HepG2 (cell line): ENCODE results near the gene ACSF3. TPM values are rescaled to one million over a fixed set of nuclear protein-coding genes. Genes with fewer than 3 reads are reported as not detected.
A peak's percentile ranks its signal among the peaks of the same experiment; 100 is the strongest.

Experiments used
- ATF7-NPFF ChIP-seq: sonication (generic); formaldehyde crosslinking; IDR thresholded peaks from 2 replicates; pipeline ENCODE4 v1.8.1; 2023; ENCODE audit warnings: mild to moderate bottlenecking, low read depth, missing genetic modification reagents, moderate library complexity
- BRD4 ChIP-seq: sonication (generic); formaldehyde crosslinking; IDR thresholded peaks from 2 replicates; pipeline ENCODE4 v1.4.0; 2020; ENCODE audit warnings: missing genetic modification reagents
- MEIS1 ChIP-seq: sonication (generic); formaldehyde crosslinking; IDR thresholded peaks from 2 replicates; pipeline ENCODE4 v1.9.0; 2021; ENCODE audit warnings: mild to moderate bottlenecking, missing genetic modification reagents, moderate library complexity, borderline replicate concordance
- ZNF543 ChIP-seq: sonication (generic); formaldehyde crosslinking; IDR thresholded peaks from 2 replicates; pipeline ENCODE4 v1.4.0; 2020; ENCODE audit warnings: mild to moderate bottlenecking, missing genetic modification reagents
- ZNF670 ChIP-seq: sonication (generic); formaldehyde crosslinking; IDR thresholded peaks from 2 replicates; pipeline ENCODE4 v1.8.0; 2022; ENCODE audit warnings: mild to moderate bottlenecking, missing genetic modification reagents, borderline replicate concordance
- ZNF768 ChIP-seq: sonication (generic); formaldehyde crosslinking; IDR thresholded peaks from 2 replicates; pipeline ENCODE4 v1.4.0; 2020; ENCODE audit warnings: missing genetic modification reagents
- ZSCAN9 ChIP-seq: IDR thresholded peaks from 2 replicates; pipeline ENCODE4 v1.6.1; 2016; ENCODE audit warnings: borderline replicate concordance
- polyA plus RNA-seq, 8 experiments: library from polyadenylated mRNA; depleted of rRNA in 3 of 8; stranded (reverse) in 7 of 8; unstranded in 1 of 8; fragments of >200 nt; fragmentation: Illumina TruSeq in 4 of 8; extraction: Trizol in 4 of 8; gene quantifications; 2 replicates each; pipeline versions ENCODE4 v1.2.1 to v1.2.3, GENCODE V29; 2011 to 2016; ENCODE audit warnings: low read depth in 4 of 8, missing spikeins in 1 of 8, mixed read lengths in 1 of 8; ENCODE audit not compliant: insufficient read depth in 1 of 8
- total RNA-seq, 5 experiments: library from RNA; depleted of rRNA; stranded (reverse); fragments of >200 nt; fragmentation: Illumina TruSeq; extraction: Trizol; gene quantifications; 2 replicates each; pipeline ENCODE4 v1.2.3, GENCODE V29; 2016; ENCODE audit warnings: low read depth in 1 of 5
- TF ChIP-seq, protein P1 (sequence below): sonication (generic); formaldehyde crosslinking; IDR thresholded peaks from 2 replicates; pipeline ENCODE4 v1.4.0; 2020; ENCODE audit warnings: mild to moderate bottlenecking, missing genetic modification reagents
- TF ChIP-seq, protein P2 (sequence below): IDR thresholded peaks from 2 replicates; pipeline ENCODE4 v1.6.1; 2016; ENCODE audit warnings: missing compliant biosample characterization, missing genetic modification reagents, borderline replicate concordance
- TF ChIP-seq, protein P3 (sequence below): sonication (generic); formaldehyde crosslinking; IDR thresholded peaks from 2 replicates; pipeline ENCODE4 v1.5.1; 2020; ENCODE audit warnings: mild to moderate bottlenecking, missing genetic modification reagents, moderate library complexity
- TF ChIP-seq, protein P4 (sequence below), 2 experiments: sonication (generic) in 1 of 2; formaldehyde crosslinking in 1 of 2; IDR thresholded peaks; 2 replicates each; pipeline versions ENCODE4 v1.5.1 to v1.6.1; 2011 to 2020; ENCODE audit warnings: borderline replicate concordance in 1 of 2, low read depth in 1 of 2, low read length in 1 of 2, mild to moderate bottlenecking in 1 of 2, missing genetic modification reagents in 1 of 2, moderate library complexity in 1 of 2

The ACSF3 gene
- total and polyA plus RNA-seq, 2 of the 13 experiments (the other 11 are each of a cell fraction or from before 2014, with no cell fraction given), result 14.9 to 30.6 TPM

DNA sequence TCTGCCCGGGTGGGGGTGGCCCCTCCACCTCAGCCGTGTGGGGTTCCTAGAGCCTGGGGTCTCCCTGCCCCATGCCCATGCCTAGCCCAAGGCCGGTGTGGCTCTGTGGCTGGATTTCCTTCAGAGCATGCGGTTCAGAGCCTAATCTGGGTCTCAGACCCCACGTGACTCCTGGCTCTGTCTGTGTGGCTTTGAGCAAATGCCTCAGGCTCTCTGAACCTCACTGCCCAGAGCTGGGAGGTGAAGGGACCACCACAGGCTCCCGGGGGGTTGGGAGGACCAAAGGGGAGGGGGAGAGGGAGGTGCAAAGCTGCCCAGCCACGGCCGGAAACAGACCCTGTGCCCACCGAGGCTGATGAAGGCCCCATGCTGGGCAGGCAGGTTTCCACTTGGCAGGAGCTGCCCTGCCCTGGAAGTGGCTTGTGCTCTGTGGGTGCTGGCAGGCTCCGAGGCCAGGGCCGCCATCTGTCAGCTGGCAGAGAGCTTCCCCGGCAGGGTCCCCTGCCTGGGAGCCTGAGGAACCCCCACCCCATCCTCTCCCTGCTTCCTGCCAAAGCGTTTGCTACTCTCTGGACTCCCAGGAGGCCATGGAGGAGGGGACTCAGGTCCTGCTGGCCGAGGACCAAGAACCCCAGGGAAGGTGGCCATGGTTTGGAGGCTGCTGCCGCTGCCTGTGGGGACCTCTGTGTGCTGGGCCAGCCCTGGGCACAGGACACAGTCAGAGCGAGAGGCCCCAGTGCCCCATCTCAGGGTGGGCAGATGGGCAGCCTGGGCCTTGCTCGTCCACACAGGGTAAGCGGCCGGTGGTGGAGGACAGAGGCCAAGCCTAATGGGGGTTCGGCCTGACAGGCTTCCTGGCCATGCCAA lies 81.9 kb downstream of the ACSF3 start (continued):
- TF ChIP-seq, protein P1, sequence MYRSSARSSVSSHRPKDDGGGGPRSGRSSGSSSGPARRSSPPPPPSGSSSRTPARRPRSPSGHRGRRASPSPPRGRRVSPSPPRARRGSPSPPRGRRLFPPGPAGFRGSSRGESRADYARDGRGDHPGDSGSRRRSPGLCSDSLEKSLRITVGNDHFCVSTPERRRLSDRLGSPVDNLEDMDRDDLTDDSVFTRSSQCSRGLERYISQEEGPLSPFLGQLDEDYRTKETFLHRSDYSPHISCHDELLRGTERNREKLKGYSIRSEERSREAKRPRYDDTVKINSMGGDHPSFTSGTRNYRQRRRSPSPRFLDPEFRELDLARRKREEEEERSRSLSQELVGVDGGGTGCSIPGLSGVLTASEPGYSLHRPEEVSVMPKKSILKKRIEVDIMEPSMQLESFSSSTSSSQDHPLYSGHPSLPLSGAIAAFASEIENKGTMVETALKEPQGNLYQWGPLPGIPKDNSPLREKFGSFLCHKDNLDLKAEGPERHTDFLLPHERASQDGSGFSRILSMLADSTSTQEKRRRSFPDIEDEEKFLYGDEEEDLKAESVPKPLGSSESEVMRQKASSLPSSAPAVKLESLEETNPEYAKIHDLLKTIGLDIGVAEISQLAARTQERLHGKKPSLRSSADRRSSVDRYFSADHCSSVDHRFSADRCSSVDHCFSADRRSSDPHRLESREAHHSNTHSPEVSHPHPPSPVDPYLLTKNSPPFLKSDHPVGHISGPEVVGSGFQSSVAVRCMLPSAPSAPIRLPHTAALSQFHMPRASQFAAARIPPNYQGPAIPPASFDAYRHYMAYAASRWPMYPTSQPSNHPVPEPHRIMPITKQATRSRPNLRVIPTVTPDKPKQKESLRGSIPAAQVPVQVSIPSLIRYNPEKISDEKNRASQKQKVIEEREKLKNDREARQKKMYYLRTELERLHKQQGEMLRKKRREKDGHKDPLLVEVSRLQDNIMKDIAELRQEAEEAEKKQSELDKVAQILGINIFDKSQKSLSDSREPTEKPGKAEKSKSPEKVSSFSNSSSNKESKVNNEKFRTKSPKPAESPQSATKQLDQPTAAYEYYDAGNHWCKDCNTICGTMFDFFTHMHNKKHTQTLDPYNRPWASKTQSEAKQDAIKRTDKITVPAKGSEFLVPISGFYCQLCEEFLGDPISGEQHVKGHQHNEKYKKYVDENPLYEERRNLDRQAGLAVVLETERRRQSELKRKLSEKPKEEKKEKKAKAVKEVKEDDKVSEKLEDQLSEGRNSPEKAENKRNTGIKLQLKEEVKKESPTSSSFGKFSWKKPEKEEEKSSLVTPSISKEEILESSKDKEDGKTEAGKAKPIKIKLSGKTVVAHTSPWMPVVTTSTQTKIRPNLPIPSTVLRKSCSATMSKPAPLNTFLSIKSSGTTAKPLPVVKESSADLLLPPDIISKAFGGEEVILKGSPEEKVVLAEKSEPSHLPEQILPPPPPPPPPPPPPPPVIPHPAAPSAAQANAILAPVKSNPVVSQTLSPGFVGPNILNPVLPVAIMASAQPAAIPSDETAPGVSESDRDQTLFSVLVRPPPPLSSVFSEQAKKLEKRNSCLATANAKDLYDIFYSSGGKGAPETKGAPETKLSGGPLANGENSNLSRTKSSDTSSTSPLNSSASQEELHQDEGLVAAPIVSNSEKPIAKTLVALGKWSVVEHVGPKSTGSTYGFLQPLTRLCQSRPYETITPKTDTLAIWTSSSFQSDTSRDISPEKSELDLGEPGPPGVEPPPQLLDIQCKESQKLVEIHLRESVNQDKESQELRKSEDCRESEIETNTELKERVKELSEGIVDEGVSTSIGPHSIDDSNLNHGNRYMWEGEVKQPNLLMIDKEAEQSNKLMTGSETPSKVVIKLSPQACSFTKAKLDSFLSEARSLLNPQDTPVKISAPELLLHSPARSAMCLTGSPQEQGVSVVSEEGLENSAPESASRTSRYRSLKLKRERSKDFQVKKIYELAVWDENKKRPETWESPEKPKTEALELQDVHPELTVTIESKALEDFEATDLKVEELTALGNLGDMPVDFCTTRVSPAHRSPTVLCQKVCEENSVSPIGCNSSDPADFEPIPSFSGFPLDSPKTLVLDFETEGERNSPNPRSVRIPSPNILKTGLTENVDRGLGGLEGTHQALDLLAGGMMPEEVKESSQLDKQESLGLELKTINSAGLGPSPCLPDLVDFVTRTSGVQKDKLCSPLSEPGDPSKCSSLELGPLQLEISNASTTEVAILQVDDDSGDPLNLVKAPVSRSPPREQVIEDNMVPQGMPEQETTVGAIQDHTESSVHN (CRISPR knock-in tag), result no peak
- TF ChIP-seq, protein P2, sequence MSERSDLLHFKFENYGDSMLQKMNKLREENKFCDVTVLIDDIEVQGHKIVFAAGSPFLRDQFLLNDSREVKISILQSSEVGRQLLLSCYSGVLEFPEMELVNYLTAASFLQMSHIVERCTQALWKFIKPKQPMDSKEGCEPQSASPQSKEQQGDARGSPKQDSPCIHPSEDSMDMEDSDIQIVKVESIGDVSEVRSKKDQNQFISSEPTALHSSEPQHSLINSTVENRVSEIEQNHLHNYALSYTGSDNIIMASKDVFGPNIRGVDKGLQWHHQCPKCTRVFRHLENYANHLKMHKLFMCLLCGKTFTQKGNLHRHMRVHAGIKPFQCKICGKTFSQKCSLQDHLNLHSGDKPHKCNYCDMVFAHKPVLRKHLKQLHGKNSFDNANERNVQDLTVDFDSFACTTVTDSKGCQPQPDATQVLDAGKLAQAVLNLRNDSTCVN (CRISPR knock-in tag), result no peak
- TF ChIP-seq ZSCAN9 (no peak), MEIS1 (CRISPR knock-in tag) (0 out of 2 replicates have a peak, but pooled peaks have one; percentile 45), ZNF543 (CRISPR knock-in tag) (no peak), ZNF768 (CRISPR knock-in tag) (peak; percentile 95), BRD4 (CRISPR knock-in tag) (no peak), ATF7-NPFF (no peak), ZNF670 (CRISPR knock-in tag) (no peak)
- TF ChIP-seq, protein P3, sequence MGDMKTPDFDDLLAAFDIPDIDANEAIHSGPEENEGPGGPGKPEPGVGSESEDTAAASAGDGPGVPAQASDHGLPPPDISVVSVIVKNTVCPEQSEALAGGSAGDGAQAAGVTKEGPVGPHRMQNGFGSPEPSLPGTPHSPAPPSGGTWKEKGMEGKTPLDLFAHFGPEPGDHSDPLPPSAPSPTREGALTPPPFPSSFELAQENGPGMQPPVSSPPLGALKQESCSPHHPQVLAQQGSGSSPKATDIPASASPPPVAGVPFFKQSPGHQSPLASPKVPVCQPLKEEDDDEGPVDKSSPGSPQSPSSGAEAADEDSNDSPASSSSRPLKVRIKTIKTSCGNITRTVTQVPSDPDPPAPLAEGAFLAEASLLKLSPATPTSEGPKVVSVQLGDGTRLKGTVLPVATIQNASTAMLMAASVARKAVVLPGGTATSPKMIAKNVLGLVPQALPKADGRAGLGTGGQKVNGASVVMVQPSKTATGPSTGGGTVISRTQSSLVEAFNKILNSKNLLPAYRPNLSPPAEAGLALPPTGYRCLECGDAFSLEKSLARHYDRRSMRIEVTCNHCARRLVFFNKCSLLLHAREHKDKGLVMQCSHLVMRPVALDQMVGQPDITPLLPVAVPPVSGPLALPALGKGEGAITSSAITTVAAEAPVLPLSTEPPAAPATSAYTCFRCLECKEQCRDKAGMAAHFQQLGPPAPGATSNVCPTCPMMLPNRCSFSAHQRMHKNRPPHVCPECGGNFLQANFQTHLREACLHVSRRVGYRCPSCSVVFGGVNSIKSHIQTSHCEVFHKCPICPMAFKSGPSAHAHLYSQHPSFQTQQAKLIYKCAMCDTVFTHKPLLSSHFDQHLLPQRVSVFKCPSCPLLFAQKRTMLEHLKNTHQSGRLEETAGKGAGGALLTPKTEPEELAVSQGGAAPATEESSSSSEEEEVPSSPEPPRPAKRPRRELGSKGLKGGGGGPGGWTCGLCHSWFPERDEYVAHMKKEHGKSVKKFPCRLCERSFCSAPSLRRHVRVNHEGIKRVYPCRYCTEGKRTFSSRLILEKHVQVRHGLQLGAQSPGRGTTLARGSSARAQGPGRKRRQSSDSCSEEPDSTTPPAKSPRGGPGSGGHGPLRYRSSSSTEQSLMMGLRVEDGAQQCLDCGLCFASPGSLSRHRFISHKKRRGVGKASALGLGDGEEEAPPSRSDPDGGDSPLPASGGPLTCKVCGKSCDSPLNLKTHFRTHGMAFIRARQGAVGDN (CRISPR knock-in tag), result peak; percentile 18; the same call in 1 of the 2 replicates
- TF ChIP-seq, protein P4, sequence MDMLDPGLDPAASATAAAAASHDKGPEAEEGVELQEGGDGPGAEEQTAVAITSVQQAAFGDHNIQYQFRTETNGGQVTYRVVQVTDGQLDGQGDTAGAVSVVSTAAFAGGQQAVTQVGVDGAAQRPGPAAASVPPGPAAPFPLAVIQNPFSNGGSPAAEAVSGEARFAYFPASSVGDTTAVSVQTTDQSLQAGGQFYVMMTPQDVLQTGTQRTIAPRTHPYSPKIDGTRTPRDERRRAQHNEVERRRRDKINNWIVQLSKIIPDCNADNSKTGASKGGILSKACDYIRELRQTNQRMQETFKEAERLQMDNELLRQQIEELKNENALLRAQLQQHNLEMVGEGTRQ (IDR thresholded peaks at IDR 0.05; ENCODE audit: low read depth, low read length), result peak; percentile 50; the same call in 1 of the 2 replicates
- TF ChIP-seq, protein P4 (CRISPR knock-in tag; IDR thresholded peaks at IDR 0.05; ENCODE audit: borderline replicate concordance), result no peak; the same call in 1 of the 2 replicates
